SW 1271 (cell line): ENCODE results near the gene NME3.
"Not testable (repeated sequence)": the region's sequence is repeated elsewhere in the genome, so short reads cannot be mapped to it uniquely, and the experiment has no call there.

ENCODE experiments used
- DNase-seq, 2 experiments: peaks; one replicate each; lab custom pipeline; 2025; lab: John Stamatoyannopoulos, UW

Gene NME3

GRCh38 chr16:1747934-1748333, 23.4 kb downstream of the NME3 start:
- DNase-seq = no peak

DNA sequence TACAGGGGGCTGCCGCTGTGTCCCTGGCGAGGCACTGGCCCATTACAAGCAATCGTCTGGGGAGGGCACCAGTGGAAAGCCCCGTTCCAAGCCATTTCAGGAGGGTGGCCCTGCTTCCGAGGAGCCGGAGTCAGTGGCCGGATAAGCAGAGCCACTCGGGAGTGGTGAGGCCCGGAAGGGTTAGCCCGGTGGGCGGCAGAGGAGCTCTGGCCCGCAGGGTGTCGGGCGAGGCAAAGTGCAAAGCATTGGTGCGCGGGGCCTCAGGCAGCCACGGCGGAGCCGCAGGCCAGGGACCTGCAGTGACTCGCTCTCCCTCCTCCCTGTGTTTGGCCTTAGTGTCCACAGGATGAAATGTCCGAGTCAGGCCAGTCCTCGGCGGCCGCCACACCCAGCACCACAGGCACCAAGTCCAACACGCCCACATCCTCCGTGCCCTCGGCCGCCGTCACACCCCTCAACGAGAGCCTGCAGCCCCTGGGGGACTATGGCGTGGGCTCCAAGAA, 24.6 kb downstream of the NME3 start:
- no peak for DNase-seq

GRCh38 chr16:1745900-1746692, 25.2 kb downstream of the NME3 start:
- peak; percentile 53 to 88 for DNase-seq

GRCh38 chr16:1745181-1745899, 26.0 kb downstream of the NME3 start:
- DNase-seq = peak in 1 of 2 experiments; percentile 52

DNA sequence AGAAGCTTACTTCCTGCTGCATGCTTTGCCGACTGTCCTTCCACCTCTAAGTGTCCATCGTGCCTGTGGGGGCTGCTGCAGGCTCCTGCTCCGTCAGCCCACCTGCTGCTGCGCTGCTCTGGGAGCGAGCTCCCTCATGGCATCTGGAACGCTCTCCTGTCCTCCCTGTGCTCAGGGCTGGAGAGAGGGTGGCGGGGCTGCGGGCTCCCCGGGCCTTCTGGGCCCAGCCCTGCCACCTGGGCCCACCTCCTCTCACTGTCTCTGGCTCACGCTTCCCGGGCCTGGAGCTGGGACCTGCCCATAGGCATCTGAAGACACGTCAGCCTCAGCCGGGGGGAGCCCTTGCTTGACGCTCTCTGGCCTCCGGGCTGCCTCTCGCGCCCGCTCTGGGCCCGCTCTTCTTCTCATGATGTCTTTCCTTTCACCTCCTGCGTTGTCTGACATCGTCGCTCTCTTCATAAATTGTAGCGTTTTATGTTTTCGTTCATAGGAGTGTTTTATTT, 27.0 kb downstream of the NME3 start:
- no peak for DNase-seq

- no peak for DNase-seq
Measured at GRCh38 chr16:1743376-1744337, 27.7 kb downstream of the NME3 start.

GRCh38 chr16:1741553-1742165, 29.7 kb downstream of the NME3 start:
- no peak for DNase-seq

GRCh38 chr16:1740781-1741490, 30.4 kb downstream of the NME3 start:
- no peak for DNase-seq

DNA sequence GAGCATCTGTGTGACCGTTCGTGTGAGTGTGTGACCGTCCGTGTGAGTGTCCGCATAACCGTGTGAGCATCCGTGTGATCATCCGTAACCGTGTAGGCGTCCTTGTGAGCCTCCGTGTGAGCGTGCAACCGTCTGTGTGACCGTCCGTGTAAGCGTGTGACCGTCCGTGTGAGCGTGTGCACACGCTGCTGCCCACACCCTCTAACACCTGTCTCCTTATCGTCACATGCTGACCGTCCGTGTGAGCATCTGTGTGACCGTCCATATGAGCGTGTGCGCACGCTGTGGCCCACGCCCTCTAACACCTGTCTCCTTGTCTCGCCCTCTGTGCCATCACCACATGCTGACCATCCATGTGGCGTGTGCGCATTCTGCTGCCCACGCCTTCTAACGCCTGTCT, 31.1 kb downstream of the NME3 start:
- no peak for DNase-seq

- no peak for DNase-seq
Measured at GRCh38 chr16:1734816-1735215, 36.5 kb downstream of the NME3 start.

DNA sequence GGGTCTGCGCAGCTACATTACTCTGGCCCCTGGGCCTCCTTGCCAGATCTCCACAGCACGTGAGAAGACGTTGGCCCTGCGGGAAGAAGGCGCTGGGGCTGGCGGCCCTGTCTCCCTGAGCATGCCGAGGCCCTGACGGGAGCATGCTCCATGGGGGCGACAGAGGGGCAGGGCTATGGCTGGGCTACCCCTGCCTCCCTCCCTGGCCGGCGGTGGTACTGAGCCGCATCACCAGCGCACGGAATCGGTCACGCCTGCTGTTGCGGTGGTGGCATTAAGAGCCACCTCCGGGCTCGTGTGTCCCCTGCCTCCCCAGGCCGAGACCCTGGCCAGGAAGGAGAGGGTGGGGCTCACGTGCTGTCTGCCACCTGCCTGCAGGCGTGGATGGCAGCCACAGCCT, 37.2 kb downstream of the NME3 start:
- DNase-seq = no peak

DNA sequence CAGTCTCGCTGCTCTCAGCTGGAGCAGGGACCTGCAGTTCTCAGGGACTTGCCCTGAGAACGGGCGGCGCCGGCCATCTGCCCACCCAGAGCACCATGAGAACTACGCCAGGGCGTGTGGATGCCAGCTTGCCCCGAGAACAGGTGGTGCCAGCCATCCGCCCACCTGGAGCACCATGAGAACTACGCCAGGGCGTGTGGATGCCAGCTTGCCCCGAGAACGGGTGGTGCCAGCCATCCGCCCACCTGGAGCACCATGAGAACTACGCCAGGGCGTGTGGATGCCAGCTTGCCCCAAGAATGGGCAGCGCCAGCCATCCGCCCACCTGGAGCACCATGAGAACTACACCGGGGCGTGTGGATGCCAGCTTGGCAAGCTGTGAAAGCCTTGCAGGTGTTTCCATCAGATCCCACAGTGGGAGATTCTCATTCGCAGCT, 38.8 kb downstream of the NME3 start:
- DNase-seq = not testable (repeated sequence)

DNA sequence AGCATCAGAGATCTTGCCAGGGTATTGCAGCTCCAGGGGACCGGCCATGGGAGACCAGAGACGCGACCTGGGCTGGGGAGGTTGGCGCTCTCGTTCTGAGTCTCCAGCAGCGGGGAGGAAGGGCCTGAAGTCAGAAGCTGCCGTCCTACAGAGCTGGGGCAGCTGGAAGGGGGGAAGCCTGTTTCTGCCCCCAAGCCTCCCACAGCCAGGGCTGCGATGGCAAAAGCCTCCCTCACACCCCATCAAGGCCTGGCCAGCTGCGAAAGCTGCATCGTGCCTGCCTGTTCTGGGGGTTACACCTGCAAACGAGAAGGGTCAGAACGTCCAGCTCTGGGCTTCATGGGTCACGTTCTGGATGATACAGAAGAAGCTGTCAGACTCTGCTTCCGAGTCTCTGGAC, 39.3 kb downstream of the NME3 start:
- no peak for DNase-seq

- DNase-seq = no peak
Measured at GRCh38 chr16:1731603-1732002, 39.7 kb downstream of the NME3 start.

DNA sequence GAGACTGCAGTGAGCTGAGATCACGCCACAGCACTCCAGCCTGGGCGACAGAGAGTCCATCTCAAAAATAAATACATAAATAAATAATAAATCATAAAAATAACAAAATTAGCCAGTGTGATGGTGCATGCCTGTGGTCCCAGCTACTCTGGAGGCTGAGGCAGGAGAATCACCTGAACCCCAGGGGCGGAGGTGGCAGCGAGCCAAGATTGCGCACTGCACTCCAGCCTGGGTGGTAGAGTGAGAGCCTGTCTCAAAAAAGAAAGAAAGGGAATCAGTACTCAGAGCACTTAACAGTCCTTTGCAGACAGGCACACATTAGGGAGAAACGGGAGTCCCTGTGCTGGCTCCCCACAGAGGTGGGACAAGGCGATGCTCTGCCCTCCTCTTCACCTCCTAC, 40.3 kb downstream of the NME3 start:
- no peak for DNase-seq

DNA sequence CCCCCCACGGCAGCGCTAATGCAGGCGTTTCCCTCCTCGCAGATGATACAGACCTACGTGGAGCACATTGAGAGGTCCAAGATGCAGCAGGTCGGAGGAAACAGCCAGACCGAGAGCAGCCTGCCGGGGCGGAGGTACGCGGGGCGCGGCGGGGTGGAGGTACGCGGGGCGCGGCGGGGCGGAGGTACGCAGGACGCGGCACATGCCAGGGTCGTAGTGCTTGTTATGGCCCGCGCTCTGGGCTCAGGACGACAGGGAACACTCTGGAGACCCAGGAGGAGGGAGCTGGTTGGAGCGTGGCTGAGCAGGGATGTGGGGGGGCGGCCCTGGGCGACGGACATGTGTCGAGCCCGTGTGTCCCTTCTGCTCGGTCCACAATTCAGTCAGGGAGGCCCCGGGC, 41.9 kb downstream of the NME3 start:
- no peak for DNase-seq

- no peak for DNase-seq
Measured at GRCh38 chr16:1729026-1729425, 42.3 kb downstream of the NME3 start.

DNA sequence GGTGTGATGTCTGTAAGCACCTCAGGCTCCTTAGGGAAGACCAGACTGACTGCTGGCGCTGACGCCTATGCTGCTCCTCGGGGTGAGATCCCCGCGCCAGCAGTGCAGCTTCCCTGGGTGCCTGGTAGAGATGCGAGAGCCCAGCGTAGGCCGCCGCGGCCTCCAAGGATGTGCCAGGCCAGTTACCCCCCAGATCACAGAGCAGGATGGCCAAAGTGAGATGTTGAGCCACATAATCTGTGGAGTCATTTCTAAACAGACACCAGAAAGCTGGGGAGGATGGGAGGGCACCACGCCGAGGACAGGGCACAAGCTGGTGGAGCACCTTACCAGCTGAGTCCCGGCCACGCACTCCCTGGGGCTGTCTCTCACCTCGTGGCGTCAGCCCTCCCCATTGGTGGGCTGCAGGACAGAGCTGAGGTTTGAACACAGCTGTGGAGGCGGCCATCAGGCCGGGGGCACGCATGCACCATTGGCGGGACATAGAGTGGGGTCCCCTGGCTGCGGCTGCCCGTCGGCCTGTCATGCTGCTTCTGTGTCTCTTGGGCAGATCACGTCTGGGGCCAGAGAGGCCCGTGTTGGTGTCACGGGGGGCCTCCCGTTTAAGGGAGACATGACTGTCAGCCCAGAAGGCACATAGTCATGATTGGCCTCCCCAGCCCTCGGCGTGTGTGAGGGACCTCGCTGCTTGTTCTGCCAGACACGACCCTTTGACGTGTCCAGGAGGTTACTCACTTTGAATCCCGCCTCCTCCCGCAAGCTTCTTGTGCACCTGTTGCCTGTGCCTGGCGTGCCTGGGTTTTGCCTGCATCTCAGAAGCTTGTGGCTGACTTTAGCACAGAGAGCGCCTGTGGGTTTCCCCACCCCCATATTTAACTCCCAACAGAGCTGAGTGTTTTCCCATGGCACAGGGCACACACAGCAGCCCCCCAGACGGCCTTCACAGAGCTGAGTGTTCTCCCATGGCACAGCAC, 43.4 kb downstream of the NME3 start:
- no peak for DNase-seq

- DNase-seq = no peak
Measured at GRCh38 chr16:1726661-1727502, 44.5 kb downstream of the NME3 start.
